IPS DF 4.7 (cell line): ENCODE measurements around the gene MACROD1.

Source experiments
- DNase-seq: peaks from one replicate; pipeline ENCODE4 v3.0.0-alpha.2; 2013; ENCODE audit warnings: low spot score; ENCODE audit errors: extremely low read depth

MACROD1 gene

GRCh38 chr11:64165842-64166635 is at the start of gene MACROD1:
Gene MACROD1 (minus strand): TSS chr11:64166113. CDS start chr11:64165994, 119 bp downstream.
- no peak for DNase-seq

- DNase-seq = no peak
Measured at GRCh38 chr11:64211181-64211872, 45.4 kb upstream of the MACROD1 start.

GRCh38 chr11:64210301-64211020 is 44.5 kb upstream of the MACROD1 start:
- no peak for DNase-seq

GRCh38 chr11:64209563-64209843 is 43.6 kb upstream of the MACROD1 start:
- no peak for DNase-seq

- DNase-seq = no peak
Measured at GRCh38 chr11:64208796-64209562, 43.1 kb upstream of the MACROD1 start.

GRCh38 chr11:64208086-64208795 is 42.3 kb upstream of the MACROD1 start:
- DNase-seq = no peak

GRCh38 chr11:64207256-64208085 is 41.6 kb upstream of the MACROD1 start:
- no peak for DNase-seq

GRCh38 chr11:64206457-64207255 is 40.7 kb upstream of the MACROD1 start, which contains the start of gene FERMT3:
Gene FERMT3 (plus strand): TSS chr11:64206721. CDS start chr11:64207365, 644 bp downstream.
- no peak for DNase-seq

GRCh38 chr11:64204464-64204989 is 38.6 kb upstream of the MACROD1 start:
- no peak for DNase-seq

GRCh38 chr11:64204080-64204440 is 38.1 kb upstream of the MACROD1 start:
- no peak for DNase-seq

GRCh38 chr11:64203421-64204079 is 37.6 kb upstream of the MACROD1 start:
- no peak for DNase-seq

- DNase-seq = no peak
Measured at GRCh38 chr11:64202992-64203391, 37.1 kb upstream of the MACROD1 start.

GRCh38 chr11:64201543-64201942 is 35.6 kb upstream of the MACROD1 start:
- DNase-seq = no peak

- DNase-seq = no peak
Measured at GRCh38 chr11:64198511-64198910, 32.6 kb upstream of the MACROD1 start.

GRCh38 chr11:64196626-64197025 is 30.7 kb upstream of the MACROD1 start:
- no peak for DNase-seq

GRCh38 chr11:64192434-64192833 is 26.5 kb upstream of the MACROD1 start:
- no peak for DNase-seq

- no peak for DNase-seq
Measured at GRCh38 chr11:64186492-64187165, 20.7 kb upstream of the MACROD1 start.
